HepG2 (cell line): Measurements from ENCODE around the gene GSTA5. TPM values are rescaled to one million over a fixed set of nuclear protein-coding genes. Genes with fewer than 3 reads are reported as not detected.
A peak's percentile ranks its signal among the peaks of the same experiment; 100 is the strongest.

Experiments used
- DR1 ChIP-seq: sonication (generic); formaldehyde crosslinking; IDR thresholded peaks from 2 replicates; pipeline ENCODE4 v1.8.0; 2021; ENCODE audit warnings: mild to moderate bottlenecking, missing genetic modification reagents, inconsistent platforms
- IRX3 ChIP-seq: sonication (generic); formaldehyde crosslinking; IDR thresholded peaks from 2 replicates; pipeline ENCODE4 v1.8.1; 2023; ENCODE audit warnings: mild to moderate bottlenecking, low read depth, missing genetic modification reagents, borderline replicate concordance
- MAF1 ChIP-seq: sonication (generic); formaldehyde crosslinking; IDR thresholded peaks from 2 replicates; pipeline ENCODE4 v1.5.0; 2020; ENCODE audit warnings: missing genetic modification reagents, borderline replicate concordance
- ONECUT2 ChIP-seq: sonication (generic); formaldehyde crosslinking; IDR thresholded peaks from 2 replicates; pipeline ENCODE4 v1.4.0; 2020; ENCODE audit warnings: missing genetic modification reagents
- ZFP90 ChIP-seq: sonication (generic); formaldehyde crosslinking; IDR thresholded peaks from 2 replicates; pipeline ENCODE4 v1.8.0; 2022; ENCODE audit warnings: missing genetic modification reagents, mild to moderate bottlenecking, inconsistent platforms, borderline replicate concordance
- ZNF44 ChIP-seq: sonication (generic); formaldehyde crosslinking; IDR thresholded peaks from 2 replicates; pipeline ENCODE4 v1.5.1; 2020; ENCODE audit warnings: mild to moderate bottlenecking, missing genetic modification reagents
- ZNF614 ChIP-seq: IDR thresholded peaks from 2 replicates; pipeline ENCODE4 v1.6.1; 2018; ENCODE audit warnings: missing biosample characterization, missing genetic modification reagents, inconsistent platforms, borderline replicate concordance
- ZNF777 ChIP-seq: sonication (generic); formaldehyde crosslinking; IDR thresholded peaks from 2 replicates; pipeline ENCODE4 v1.4.0; 2020; ENCODE audit warnings: missing genetic modification reagents
- polyA plus RNA-seq, 8 experiments: library from polyadenylated mRNA; depleted of rRNA in 3 of 8; stranded (reverse) in 7 of 8; unstranded in 1 of 8; fragments of >200 nt; fragmentation: Illumina TruSeq in 4 of 8; extraction: Trizol in 4 of 8; gene quantifications; 2 replicates each; pipeline versions ENCODE4 v1.2.1 to v1.2.3, GENCODE V29; 2011 to 2016; ENCODE audit warnings: low read depth in 4 of 8, missing spikeins in 1 of 8, mixed read lengths in 1 of 8; ENCODE audit not compliant: insufficient read depth in 1 of 8
- total RNA-seq, 5 experiments: library from RNA; depleted of rRNA; stranded (reverse); fragments of >200 nt; fragmentation: Illumina TruSeq; extraction: Trizol; gene quantifications; 2 replicates each; pipeline ENCODE4 v1.2.3, GENCODE V29; 2016; ENCODE audit warnings: low read depth in 1 of 5
- TF ChIP-seq, protein P1 (sequence below): IDR thresholded peaks from 2 replicates; pipeline ENCODE4 v1.6.1; 2016; ENCODE audit warnings: mild to moderate bottlenecking, missing biosample characterization, missing genetic modification reagents
- TF ChIP-seq, protein P2 (sequence below), 2 experiments: sonication (generic) in 1 of 2; formaldehyde crosslinking in 1 of 2; IDR thresholded peaks; 2 replicates each; pipeline versions ENCODE4 v1.4.0 to v1.6.1; 2016 to 2020; ENCODE audit warnings: borderline replicate concordance in 1 of 2, low read depth in 1 of 2, mild to moderate bottlenecking in 1 of 2, missing genetic modification reagents in 1 of 2
- TF ChIP-seq, protein P3 (sequence below): sonication (generic); formaldehyde crosslinking; IDR thresholded peaks from 2 replicates; pipeline ENCODE4 v1.5.0; 2020; ENCODE audit warnings: mild to moderate bottlenecking, missing genetic modification reagents, borderline replicate concordance
- TF ChIP-seq, protein P4 (sequence below): sonication (generic); formaldehyde crosslinking; IDR thresholded peaks from 2 replicates; pipeline ENCODE4 v1.4.0; 2020; ENCODE audit warnings: missing genetic modification reagents

The GSTA5 gene
- total and polyA plus RNA-seq, 2 of the 13 experiments (the other 11 are each of a cell fraction or from before 2014, with no cell fraction given), result not detected

DNA sequence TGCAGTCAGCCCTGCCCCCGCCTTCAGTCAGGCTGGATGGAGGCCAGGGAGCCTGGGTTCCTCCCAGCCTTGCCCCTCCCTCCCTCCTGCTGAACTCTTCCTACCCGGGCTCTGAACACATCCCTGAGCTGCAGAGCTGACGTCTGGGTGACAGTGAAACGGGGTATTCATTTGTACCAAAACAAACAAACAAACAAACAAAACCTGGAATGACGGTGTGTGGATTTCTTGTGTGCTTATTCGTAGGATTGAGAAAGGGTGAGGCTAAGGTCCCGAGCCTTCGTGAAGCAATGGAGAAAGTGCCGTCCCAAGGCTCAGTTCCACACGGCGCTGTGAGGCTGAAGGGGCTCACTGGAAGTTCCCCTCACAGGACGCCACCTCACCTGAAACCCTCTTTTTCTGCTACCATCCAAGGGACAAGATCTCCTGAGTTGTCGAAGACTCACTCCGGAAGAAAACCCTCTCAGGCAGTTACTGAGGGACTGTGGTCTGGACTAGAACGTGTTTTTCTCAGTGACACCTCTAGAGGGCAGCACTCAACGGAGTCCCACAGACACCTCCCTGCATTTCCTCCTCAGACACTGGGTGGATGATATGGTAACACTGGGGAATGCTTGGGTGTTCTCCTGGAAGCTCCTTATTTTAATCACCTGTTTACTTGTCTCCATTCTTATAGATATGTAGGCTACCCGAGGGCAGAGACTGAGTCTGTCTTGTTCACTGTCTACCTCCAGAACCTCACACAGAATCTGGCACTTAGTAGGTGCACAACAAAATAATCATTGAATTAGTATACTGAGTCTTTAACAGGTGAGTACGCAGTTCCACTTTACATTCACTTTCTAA lies 41.6 kb upstream of the GSTA5 start (continued):
- TF ChIP-seq ZFP90 (CRISPR knock-in tag), result peak; percentile 45; the same call in 1 of the 2 replicates
- TF ChIP-seq MAF1 (CRISPR knock-in tag), result no peak
- peak; percentile 72 for TF ChIP-seq ZNF777
- no peak for TF ChIP-seq ZNF44 (CRISPR knock-in tag)
- TF ChIP-seq, protein P1, sequence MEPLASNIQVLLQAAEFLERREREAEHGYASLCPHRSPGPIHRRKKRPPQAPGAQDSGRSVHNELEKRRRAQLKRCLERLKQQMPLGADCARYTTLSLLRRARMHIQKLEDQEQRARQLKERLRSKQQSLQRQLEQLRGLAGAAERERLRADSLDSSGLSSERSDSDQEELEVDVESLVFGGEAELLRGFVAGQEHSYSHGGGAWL (CRISPR knock-in tag), result no peak
- TF ChIP-seq DR1 (CRISPR knock-in tag), result no peak
- TF ChIP-seq, protein P2, sequence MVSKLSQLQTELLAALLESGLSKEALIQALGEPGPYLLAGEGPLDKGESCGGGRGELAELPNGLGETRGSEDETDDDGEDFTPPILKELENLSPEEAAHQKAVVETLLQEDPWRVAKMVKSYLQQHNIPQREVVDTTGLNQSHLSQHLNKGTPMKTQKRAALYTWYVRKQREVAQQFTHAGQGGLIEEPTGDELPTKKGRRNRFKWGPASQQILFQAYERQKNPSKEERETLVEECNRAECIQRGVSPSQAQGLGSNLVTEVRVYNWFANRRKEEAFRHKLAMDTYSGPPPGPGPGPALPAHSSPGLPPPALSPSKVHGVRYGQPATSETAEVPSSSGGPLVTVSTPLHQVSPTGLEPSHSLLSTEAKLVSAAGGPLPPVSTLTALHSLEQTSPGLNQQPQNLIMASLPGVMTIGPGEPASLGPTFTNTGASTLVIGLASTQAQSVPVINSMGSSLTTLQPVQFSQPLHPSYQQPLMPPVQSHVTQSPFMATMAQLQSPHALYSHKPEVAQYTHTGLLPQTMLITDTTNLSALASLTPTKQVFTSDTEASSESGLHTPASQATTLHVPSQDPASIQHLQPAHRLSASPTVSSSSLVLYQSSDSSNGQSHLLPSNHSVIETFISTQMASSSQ (IDR thresholded peaks at IDR 0.05; ENCODE audit: low read depth), result no peak
- TF ChIP-seq, protein P2 (CRISPR knock-in tag; IDR thresholded peaks at IDR 0.05; ENCODE audit: borderline replicate concordance), result no peak
- TF ChIP-seq ONECUT2 (CRISPR knock-in tag), result no peak
- TF ChIP-seq ZNF614 (CRISPR knock-in tag), result peak; percentile 52; the same call in 1 of the 2 replicates
- TF ChIP-seq, protein P3, sequence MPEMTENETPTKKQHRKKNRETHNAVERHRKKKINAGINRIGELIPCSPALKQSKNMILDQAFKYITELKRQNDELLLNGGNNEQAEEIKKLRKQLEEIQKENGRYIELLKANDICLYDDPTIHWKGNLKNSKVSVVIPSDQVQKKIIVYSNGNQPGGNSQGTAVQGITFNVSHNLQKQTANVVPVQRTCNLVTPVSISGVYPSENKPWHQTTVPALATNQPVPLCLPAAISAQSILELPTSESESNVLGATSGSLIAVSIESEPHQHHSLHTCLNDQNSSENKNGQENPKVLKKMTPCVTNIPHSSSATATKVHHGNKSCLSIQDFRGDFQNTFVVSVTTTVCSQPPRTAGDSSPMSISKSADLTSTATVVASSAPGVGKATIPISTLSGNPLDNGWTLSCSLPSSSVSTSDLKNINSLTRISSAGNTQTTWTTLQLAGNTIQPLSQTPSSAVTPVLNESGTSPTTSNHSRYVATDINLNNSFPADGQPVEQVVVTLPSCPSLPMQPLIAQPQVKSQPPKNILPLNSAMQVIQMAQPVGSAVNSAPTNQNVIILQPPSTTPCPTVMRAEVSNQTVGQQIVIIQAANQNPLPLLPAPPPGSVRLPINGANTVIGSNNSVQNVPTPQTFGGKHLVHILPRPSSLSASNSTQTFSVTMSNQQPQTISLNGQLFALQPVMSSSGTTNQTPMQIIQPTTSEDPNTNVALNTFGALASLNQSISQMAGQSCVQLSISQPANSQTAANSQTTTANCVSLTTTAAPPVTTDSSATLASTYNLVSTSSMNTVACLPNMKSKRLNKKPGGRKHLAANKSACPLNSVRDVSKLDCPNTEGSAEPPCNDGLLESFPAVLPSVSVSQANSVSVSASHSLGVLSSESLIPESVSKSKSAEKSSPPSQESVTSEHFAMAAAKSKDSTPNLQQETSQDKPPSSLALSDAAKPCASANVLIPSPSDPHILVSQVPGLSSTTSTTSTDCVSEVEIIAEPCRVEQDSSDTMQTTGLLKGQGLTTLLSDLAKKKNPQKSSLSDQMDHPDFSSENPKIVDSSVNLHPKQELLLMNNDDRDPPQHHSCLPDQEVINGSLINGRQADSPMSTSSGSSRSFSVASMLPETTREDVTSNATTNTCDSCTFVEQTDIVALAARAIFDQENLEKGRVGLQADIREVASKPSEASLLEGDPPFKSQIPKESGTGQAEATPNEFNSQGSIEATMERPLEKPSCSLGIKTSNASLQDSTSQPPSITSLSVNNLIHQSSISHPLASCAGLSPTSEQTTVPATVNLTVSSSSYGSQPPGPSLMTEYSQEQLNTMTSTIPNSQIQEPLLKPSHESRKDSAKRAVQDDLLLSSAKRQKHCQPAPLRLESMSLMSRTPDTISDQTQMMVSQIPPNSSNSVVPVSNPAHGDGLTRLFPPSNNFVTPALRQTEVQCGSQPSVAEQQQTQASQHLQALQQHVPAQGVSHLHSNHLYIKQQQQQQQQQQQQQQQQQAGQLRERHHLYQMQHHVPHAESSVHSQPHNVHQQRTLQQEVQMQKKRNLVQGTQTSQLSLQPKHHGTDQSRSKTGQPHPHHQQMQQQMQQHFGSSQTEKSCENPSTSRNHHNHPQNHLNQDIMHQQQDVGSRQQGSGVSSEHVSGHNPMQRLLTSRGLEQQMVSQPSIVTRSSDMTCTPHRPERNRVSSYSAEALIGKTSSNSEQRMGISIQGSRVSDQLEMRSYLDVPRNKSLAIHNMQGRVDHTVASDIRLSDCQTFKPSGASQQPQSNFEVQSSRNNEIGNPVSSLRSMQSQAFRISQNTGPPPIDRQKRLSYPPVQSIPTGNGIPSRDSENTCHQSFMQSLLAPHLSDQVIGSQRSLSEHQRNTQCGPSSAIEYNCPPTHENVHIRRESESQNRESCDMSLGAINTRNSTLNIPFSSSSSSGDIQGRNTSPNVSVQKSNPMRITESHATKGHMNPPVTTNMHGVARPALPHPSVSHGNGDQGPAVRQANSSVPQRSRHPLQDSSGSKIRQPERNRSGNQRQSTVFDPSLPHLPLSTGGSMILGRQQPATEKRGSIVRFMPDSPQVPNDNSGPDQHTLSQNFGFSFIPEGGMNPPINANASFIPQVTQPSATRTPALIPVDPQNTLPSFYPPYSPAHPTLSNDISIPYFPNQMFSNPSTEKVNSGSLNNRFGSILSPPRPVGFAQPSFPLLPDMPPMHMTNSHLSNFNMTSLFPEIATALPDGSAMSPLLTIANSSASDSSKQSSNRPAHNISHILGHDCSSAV, result no peak
- no peak for TF ChIP-seq IRX3
- TF ChIP-seq, protein P4, sequence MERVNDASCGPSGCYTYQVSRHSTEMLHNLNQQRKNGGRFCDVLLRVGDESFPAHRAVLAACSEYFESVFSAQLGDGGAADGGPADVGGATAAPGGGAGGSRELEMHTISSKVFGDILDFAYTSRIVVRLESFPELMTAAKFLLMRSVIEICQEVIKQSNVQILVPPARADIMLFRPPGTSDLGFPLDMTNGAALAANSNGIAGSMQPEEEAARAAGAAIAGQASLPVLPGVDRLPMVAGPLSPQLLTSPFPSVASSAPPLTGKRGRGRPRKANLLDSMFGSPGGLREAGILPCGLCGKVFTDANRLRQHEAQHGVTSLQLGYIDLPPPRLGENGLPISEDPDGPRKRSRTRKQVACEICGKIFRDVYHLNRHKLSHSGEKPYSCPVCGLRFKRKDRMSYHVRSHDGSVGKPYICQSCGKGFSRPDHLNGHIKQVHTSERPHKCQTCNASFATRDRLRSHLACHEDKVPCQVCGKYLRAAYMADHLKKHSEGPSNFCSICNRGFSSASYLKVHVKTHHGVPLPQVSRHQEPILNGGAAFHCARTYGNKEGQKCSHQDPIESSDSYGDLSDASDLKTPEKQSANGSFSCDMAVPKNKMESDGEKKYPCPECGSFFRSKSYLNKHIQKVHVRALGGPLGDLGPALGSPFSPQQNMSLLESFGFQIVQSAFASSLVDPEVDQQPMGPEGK (CRISPR knock-in tag), result peak; percentile 12; the same call in 1 of the 2 replicates
